ENCODE results near the gene RALGPS1. TPM values are rescaled to one million over a fixed set of nuclear protein-coding genes. Genes with fewer than 3 reads are reported as not detected.

RALGPS1 gene, protein sequence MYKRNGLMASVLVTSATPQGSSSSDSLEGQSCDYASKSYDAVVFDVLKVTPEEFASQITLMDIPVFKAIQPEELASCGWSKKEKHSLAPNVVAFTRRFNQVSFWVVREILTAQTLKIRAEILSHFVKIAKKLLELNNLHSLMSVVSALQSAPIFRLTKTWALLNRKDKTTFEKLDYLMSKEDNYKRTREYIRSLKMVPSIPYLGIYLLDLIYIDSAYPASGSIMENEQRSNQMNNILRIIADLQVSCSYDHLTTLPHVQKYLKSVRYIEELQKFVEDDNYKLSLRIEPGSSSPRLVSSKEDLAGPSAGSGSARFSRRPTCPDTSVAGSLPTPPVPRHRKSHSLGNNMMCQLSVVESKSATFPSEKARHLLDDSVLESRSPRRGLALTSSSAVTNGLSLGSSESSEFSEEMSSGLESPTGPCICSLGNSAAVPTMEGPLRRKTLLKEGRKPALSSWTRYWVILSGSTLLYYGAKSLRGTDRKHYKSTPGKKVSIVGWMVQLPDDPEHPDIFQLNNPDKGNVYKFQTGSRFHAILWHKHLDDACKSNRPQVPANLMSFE
- 8.0 TPM for polyA plus RNA-seq

DNA sequence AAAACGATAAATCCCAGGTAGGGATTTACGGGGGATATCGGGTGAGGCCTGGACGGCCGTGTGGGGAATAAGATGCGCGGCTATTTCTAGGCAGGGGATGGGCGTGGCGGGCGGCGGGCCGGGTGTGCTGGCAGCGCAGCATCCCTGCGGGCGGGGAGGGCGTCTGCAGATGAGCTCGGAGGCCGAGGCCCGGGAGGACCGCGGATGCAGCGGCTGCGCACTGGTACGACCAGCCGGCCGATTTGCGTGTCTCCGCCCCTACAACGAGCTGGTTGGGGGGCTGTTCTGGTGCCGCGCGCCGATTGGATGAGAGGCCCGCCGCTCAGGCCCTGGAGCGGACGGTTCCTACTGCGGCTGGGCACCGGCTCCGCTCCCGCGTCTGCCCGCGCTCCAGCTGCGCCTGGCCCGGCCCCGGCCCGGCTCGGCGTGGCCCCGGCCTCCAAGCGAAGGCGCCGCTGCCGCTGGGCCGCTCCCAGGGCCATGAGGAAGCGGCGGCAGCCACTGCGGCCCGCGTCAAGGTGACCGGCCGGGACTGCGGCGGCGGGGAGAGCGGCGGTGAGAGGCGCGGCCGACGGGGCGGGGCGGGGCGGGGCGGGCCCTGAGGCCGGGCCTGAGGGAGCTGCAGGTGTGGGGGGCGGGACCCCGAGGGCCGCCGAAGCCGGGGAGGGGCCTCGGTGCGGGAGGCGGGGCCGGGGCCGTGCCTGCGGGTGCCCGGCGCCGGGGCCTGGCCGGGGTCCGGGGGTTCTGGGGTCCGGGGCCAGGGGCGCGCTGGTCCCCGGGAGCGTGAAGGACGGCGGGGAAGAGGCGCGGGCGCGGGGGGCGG, at the start of gene RALGPS1:
Gene RALGPS1 (plus strand): TSS at position 325 of the 823 bp plus-strand sequence. CDS start 47,508 bp downstream, outside the sequence.
- H3K27me3 Mint-ChIP-seq: peaks cover 5% of the 10 kb centered on the region
- peaks cover 3% of the 10 kb centered on the region for H3K36me3 Mint-ChIP-seq

DNA sequence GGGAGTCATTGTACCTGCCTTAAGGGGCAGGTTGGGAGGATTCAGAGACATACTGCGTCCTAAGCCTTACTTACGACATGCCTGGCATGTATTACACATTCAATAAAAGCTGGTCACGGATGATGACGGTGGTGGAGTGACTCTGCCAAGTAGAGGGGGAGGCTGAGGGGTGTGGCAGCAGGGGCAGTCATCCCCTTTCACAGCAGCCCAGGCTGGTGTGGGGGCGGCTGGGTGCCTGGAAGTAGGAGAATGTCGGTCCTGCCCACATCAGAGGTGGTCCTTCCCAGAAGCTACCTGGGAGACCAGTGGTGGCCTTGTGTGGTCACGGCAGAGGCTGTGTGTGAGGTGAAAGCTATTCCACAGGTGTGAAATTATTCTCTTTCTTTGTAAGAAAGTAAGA, 45.2 kb upstream of the RALGPS1 start:
- Mint-ChIP-seq H3K27me3 (no peaks in the 10 kb centered on the region), H3K9me3 (no peaks in the 10 kb centered on the region), H3K27ac (no peak overlapping the region), H3K4me3 (no peak overlapping the region), H3K36me3 (peaks cover 4% of the 10 kb centered on the region), H3K4me1 (peaks cover 13 to 30% (median 13%) of the 10 kb centered on the region in 3 donors)

More for the DNA sequence above, at the start of gene RALGPS1:
- H3K4me3 Mint-ChIP-seq: peak within 1 kb of the TSS; percentile 82 to 94 (median 89)
- peaks cover 0 to 3% (median 3%) of the 10 kb centered on the region in 3 donors for H3K9me3 Mint-ChIP-seq
- peak within 1 kb of the TSS; percentile 67 to 92 (median 83) for H3K27ac Mint-ChIP-seq
- peaks cover 4 to 8% (median 4%) of the 10 kb centered on the region in 3 donors for H3K4me1 Mint-ChIP-seq

DNA sequence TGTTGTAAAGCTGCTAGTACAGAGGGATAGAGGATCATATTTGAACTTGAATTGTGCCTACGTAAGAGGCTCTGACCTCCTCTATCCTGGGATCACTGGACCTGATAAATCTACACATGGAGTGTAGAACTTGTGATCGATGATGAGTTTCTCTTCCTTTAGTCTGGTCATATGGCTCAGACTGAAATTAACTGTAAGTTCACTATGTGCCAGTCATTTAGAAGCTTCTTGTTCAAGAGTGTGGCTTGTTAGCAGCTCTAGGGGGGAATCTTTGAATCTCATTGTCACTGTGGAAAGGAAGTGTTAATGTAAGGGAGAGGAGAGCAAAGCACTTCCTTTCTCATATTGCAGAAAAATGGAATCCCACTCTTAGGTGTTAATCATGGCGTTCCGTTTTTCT, 42.1 kb upstream of the RALGPS1 start:
- Mint-ChIP-seq H3K27me3 (no peaks in the 10 kb centered on the region), H3K4me1 (peaks cover 25 to 35% (median 31%) of the 10 kb centered on the region in 3 donors)

DNA sequence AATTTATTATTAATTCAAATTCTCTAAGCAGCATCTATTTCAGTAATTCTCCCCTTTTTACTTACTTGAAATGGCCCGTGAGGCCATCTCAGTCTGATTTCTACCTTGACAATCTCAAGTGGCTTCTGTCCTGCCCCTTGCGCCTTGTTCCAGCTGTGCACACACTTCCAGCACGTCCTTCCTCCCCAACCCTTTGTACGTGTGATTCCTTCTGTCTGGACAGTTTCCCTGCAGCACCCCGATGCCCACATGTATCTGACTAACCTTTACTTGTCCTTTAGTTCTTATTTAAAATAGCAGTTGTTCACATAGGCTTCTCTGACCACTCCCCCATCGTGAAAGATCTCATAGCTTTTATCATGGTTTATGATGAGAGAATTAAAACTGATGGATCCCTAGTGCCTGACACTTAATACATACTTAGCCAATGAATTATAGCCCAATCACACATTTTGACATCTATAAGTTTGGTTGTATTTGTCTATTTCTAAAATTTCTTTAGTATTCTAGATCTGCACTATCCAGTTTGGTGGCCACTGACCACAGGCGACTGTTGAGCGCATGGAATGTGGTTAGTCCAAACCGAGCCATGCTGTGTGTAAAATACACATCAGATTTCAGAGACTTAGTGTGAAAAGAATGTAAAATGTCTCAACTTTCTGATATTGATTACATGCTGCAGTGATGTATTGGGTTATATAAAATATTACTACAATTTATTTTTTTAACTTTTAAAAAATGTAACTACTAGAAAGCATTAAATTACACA, 39.9 kb upstream of the RALGPS1 start:
- Mint-ChIP-seq H3K4me1 (peaks cover 25 to 31% (median 29%) of the 10 kb centered on the region in 3 donors), H3K27ac (no peak overlapping the region), H3K27me3 (no peaks in the 10 kb centered on the region), H3K9me3 (no peaks in the 10 kb centered on the region), H3K36me3 (peaks cover 6% of the 10 kb centered on the region), H3K4me3 (no peak overlapping the region)

More for the DNA sequence above, 42.1 kb upstream of the RALGPS1 start:
- Mint-ChIP-seq H3K36me3 (peaks cover 4% of the 10 kb centered on the region), H3K4me3 (no peak overlapping the region), H3K9me3 (no peaks in the 10 kb centered on the region), H3K27ac (peak overlapping the region in 1 of 3 donors; percentile 7)

DNA sequence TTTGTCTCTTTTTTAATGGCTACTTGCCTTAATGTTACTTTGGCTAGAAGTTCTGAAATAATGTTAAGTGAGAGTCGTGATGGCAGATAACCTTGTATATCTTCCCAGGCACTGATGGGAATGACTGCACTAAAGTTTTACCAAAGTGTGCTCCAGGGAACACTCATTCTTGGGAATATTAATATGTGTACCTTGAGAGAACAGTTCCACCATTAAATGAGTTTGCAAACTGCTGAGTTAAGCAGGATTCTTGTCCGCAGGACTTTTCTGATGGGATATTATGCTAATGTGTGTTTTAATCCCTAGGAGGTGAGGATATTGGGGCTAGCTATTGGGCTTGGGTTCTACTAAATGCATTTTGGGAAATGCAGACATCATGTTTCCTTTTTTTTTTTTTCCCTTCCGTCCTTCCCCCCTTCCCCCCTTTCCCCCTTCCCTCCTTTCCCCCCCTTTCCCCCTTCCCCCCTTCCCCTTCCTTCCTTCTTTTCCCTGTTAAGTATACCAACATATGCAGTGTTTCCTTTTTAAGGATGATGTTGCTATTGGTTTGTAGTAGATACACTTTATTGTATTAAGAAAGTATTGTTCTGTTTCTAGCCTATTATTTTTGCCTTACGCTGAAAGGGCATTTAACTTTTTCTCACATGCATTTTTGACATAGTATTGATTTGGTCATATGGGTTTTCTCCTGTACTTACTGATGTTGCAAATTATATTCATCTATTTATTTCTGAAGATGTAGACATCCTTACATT, 38.6 kb upstream of the RALGPS1 start:
- Mint-ChIP-seq H3K27me3 (no peaks in the 10 kb centered on the region), H3K36me3 (peaks cover 6% of the 10 kb centered on the region), H3K4me1 (peaks cover 22 to 25% (median 24%) of the 10 kb centered on the region in 3 donors), H3K27ac (no peak overlapping the region), H3K4me3 (no peak overlapping the region), H3K9me3 (no peaks in the 10 kb centered on the region)

DNA sequence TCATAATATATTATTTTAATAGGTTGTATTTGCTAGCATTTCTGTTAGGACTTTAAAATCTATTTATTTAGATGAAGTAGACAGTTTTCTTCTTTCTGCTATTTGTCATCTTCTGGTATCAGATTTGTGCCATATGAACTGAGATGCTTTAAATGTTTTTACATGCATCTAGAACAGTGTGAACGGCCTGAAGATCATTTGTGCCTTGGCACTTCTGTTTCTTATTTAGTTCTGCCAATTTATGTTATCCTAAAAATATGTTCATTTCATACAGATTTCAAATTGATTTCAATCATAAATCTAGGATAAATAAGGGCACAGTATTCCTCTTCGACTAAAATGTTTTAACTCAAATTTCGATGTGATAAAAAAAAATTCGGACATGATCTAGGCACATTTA, 38.1 kb upstream of the RALGPS1 start:
- Mint-ChIP-seq H3K36me3 (peaks cover 6% of the 10 kb centered on the region), H3K27me3 (no peaks in the 10 kb centered on the region), H3K4me1 (peaks cover 22 to 25% (median 24%) of the 10 kb centered on the region in 3 donors), H3K27ac (peak overlapping the region in 1 of 3 donors; percentile 55), H3K4me3 (no peak overlapping the region), H3K9me3 (no peaks in the 10 kb centered on the region)

DNA sequence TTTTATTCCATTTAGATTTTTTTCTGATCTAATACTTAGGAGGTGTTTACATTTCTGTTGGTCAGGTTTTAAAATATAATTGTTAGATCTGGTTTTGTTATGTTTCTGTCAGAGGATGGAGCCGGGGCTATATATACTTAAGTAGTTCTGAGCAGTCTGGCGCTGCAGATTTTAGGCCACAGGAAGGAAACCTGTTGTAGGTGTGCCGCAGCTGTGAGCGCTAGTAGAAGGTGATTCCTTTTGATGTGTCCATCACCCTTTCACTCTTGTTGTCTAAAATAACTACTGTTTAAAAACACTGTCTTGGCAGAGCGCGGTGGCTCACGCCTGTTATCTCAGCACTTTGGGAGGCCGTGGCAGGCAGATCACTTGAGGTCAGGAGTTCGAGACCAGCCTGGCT, 37.2 kb upstream of the RALGPS1 start:
- Mint-ChIP-seq H3K9me3 (no peaks in the 10 kb centered on the region), H3K4me1 (peaks cover 19 to 24% (median 22%) of the 10 kb centered on the region in 3 donors), H3K4me3 (peak overlapping the region in 1 of 4 donors; percentile 23), H3K36me3 (peaks cover 6% of the 10 kb centered on the region), H3K27me3 (no peaks in the 10 kb centered on the region), H3K27ac (no peak overlapping the region)

DNA sequence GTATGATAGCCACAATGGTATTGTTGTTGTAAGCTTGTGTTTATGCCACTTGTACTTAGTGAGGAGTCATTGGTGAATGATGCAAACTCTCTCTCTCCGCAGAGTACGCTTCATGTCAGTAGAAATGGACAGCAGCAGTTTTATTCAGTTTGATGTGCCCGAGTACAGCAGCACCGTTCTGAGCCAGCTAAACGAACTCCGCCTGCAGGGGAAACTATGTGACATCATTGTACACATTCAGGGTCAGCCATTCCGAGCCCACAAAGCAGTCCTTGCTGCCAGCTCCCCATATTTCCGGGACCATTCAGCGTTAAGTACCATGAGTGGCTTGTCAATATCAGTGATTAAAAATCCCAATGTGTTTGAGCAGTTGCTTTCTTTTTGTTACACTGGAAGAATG, 35.3 kb upstream of the RALGPS1 start:
- Mint-ChIP-seq H3K4me1 (peaks cover 12 to 18% (median 16%) of the 10 kb centered on the region in 3 donors), H3K27ac (no peak overlapping the region), H3K36me3 (peaks cover 6% of the 10 kb centered on the region), H3K27me3 (no peaks in the 10 kb centered on the region), H3K9me3 (no peaks in the 10 kb centered on the region), H3K4me3 (no peak overlapping the region)

DNA sequence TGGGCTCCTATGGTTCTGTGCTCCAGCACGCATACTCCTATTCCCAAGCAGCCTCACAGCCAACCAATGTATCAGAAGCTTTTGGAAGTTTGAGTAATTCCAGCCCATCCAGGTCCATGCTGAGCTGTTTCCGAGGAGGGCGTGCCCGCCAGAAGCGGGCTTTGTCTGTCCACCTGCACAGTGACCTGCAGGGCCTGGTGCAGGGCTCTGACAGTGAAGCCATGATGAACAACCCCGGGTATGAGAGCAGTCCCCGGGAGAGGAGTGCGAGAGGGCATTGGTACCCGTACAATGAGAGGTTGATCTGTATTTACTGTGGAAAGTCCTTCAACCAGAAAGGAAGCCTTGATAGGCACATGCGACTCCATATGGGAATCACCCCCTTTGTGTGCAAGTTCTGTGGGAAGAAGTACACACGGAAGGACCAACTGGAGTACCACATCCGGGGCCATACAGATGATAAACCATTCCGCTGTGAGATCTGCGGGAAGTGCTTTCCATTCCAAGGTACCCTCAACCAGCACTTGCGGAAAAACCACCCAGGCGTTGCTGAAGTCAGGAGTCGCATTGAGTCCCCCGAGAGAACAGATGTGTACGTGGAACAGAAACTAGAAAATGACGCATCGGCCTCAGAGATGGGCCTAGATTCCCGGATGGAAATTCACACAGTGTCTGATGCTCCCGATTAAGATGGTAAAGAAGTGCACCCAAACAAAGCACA, 34.2 kb upstream of the RALGPS1 start:
- Mint-ChIP-seq H3K4me3 (no peak overlapping the region), H3K4me1 (peaks cover 8 to 12% (median 11%) of the 10 kb centered on the region in 3 donors), H3K27ac (no peak overlapping the region), H3K36me3 (peaks cover 4% of the 10 kb centered on the region), H3K27me3 (no peaks in the 10 kb centered on the region), H3K9me3 (no peaks in the 10 kb centered on the region)

DNA sequence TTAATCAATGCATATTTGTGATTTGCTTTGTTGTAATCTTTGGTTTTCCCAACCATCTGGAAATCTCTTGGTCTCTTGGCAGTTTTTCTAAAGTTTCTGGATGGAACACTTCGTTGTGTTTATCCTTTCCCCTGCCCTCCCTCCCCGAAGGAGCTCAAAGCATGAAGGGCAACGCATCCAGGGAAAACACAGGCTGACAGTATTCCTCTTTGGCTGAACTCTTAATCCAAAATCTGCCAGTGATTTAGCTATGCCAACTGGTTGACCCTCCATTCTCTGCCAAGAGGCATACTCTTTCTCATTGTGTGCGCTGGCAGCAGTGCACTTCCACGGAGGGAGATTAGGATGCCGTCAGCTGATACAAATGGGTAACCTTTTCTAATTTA, 33.6 kb upstream of the RALGPS1 start:
- Mint-ChIP-seq H3K36me3 (peaks cover 4% of the 10 kb centered on the region), H3K27ac (no peak overlapping the region), H3K4me1 (peaks cover 5 to 9% (median 8%) of the 10 kb centered on the region in 3 donors), H3K4me3 (no peak overlapping the region), H3K9me3 (no peaks in the 10 kb centered on the region), H3K27me3 (no peaks in the 10 kb centered on the region)

DNA sequence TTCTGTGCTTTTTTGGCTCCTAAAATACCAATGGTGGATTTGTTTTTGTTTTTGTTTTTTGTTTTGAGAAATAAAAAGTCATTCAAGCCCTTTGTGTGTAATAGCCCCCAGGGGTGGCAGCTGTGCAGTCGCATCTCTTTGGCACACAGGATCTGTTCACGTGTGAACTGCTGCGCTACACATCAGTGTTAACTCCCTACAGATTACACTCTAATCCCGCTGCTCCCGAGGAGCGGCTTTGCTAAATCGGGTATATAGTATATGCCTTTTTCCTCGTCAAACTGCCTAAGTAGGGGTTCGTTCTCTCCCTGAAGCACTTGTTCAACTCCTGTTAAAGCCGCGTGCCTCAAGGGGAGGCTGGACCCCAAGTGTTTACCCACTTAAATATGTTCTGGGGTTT, 31.8 kb upstream of the RALGPS1 start:
- H3K36me3 Mint-ChIP-seq: peaks cover 4% of the 10 kb centered on the region
- H3K27me3 Mint-ChIP-seq: no peaks in the 10 kb centered on the region
- H3K4me1 Mint-ChIP-seq: peaks cover 0 to 1% (median 0%) of the 10 kb centered on the region in 3 donors
- H3K9me3 Mint-ChIP-seq: no peaks in the 10 kb centered on the region
- H3K27ac Mint-ChIP-seq: no peak overlapping the region
- no peak overlapping the region for H3K4me3 Mint-ChIP-seq

DNA sequence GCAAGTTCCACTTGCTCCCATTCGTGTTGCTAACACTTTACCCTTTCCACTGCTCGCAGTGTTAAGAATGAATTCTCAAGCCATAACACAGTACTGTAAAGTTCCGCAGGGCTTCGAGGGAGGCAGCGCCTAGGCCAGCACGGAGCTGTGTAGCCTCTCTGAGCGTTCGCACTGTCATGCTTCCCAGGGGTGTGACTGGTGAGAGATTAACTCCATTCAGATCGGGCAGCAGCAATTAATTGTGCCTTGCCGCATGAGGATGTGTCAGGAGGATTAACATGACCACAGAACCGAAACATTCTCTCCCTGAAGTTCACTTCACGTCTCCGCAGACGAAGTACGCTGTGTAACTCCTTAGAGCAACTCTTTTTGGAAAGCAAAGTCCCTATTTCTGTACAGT, 30.9 kb upstream of the RALGPS1 start:
- Mint-ChIP-seq H3K4me1 (peaks cover 0 to 1% (median 0%) of the 10 kb centered on the region in 3 donors), H3K36me3 (peaks cover 4% of the 10 kb centered on the region), H3K9me3 (no peaks in the 10 kb centered on the region), H3K27me3 (no peaks in the 10 kb centered on the region), H3K27ac (no peak overlapping the region), H3K4me3 (no peak overlapping the region)

DNA sequence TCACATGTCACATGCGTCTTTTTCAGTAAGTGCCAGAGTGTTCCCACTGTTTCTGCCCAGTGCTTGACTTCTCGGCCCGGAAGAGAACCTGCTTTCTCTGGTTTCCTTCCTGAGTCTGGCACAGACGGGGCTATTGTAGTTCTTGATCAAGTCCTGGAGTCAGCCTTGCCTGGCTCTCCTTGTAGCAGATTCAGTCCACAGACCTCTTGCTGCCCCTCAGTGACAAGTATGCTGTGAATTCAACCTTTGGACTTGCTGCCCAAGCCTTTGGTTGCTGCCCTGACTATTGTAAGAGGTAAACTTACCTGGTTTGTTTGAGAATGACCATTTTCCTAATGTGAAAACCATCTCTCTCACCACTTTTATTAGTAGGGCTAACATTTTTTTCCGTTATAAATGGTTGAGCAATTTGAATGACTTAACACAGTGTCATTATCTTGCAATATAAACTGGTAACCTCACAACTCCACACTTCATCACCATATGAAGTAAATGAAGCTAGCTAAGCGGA, 29.4 kb upstream of the RALGPS1 start:
- no peak overlapping the region for H3K27ac Mint-ChIP-seq
- no peaks in the 10 kb centered on the region for H3K27me3 Mint-ChIP-seq
- no peaks in the 10 kb centered on the region for H3K9me3 Mint-ChIP-seq
- H3K4me3 Mint-ChIP-seq: no peak overlapping the region
- H3K36me3 Mint-ChIP-seq: no peaks in the 10 kb centered on the region
- H3K4me1 Mint-ChIP-seq: no peaks in the 10 kb centered on the region
